GM19463 (cell line): ENCODE results near the gene IL17D.
"Not testable (repeated sequence)": the region's sequence is repeated elsewhere in the genome, so short reads cannot be mapped to it uniquely, and the experiment has no call there.

ENCODE experiments used
- ATAC-seq: cut with Tn5 transposase; IDR thresholded peaks from one replicate; pipeline ENCODE4 v1.9.1; 2021; ENCODE audit warnings: mild to moderate bottlenecking, moderate library complexity; ENCODE audit not compliant: unreplicated experiment

IL17D gene

DNA sequence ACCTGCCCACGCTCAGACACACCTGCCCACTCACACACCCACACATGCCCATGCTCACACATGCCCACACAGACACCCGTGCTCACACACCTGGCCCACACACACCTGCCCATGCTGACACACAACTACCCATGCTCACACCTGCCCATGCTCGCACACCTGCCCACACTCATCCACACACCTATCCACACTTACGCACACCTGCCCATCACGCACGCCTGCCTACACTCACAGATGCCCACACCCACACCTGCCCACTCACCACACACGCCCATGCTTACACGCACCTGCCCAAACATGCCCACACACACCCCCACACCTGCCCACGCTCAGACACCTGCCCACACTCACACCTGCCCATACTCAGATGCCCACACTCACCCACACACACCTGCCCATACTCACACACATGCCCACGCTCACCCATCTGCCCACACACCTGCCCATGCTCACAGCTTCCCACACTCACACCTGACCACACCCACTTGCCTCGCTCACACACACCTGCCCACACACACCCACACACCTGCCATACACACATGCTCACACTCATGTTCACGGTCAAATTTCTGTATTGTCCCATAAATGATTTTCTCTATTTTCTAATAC lies 15.6 kb downstream of the IL17D start:
- no peak for ATAC-seq

DNA sequence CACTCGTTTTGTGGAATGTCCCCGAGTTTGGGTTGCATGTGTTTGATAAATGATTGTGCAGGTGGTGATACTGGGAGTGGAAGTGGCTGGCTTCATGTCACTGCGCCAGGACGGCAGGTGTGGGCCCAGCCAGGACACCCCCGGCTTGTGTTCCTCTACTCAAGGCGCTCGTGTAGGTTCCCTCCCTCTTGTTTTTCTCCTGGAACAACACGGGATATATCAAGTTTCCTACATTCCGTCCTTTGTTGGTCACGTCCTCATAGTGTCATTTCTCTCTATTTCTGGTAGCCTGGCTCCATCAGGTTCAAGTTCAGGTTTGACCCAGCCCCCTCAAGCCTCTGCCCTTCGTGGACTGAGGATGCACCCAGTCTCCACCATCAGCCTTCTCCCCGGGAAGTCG lies 16.3 kb downstream of the IL17D start:
- no peak for ATAC-seq

DNA sequence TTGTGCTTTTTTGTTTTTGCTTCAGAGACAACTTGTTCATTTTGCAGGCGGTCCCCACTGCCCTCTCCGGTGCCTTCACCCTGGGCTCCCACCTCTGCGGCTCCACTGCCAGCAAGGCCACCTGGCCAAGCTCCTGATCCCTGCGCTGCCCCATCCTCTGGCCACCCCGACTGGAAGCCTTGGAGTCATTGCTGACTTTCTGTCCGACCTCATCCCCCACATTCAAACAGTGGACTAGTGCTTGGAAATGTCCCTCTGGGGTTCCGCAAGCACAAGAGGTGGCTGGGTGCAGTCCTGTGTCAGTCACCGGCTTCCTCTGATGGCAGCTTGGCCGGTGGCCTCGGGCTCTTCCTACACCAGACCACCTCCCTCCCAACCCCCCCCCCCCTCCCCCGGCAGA lies 17.0 kb downstream of the IL17D start:
- no peak for ATAC-seq

DNA sequence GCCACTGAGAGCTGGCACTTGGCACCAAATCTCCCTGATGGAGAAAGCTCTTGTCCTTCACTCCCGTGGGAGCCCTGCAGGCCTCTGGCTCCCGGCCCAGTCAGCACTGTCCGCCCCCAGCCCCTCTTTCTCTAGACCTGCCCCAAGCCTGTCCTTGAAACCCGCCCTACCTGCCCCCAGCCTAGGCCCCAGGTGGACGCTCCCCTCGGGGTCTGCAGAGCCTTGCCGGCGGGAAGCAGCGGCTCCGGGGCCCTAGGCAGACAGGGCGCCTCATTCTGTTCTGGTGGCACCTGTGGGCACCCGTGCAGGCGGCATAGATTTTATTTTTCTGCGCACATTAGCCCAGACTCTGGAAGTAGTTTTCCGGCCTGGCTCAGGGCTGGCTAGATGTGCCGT lies 17.6 kb downstream of the IL17D start:
- ATAC-seq: no peak

DNA sequence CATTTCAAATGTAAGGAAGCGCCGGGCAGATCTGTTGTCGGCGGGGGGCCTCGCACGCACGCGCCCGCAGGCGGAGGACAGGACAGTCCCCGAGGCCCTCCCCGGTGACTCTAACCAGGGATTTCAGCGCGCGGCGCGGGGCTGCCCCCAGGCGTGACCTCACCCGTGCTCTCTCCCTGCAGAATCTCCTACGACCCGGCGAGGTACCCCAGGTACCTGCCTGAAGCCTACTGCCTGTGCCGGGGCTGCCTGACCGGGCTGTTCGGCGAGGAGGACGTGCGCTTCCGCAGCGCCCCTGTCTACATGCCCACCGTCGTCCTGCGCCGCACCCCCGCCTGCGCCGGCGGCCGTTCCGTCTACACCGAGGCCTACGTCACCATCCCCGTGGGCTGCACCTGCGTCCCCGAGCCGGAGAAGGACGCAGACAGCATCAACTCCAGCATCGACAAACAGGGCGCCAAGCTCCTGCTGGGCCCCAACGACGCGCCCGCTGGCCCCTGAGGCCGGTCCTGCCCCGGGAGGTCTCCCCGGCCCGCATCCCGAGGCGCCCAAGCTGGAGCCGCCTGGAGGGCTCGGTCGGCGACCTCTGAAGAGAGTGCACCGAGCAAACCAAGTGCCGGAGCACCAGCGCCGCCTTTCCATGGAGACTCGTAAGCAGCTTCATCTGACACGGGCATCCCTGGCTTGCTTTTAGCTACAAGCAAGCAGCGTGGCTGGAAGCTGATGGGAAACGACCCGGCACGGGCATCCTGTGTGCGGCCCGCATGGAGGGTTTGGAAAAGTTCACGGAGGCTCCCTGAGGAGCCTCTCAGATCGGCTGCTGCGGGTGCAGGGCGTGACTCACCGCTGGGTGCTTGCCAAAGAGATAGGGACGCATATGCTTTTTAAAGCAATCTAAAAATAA lies 18.2 kb downstream of the IL17D start:
- no peak for ATAC-seq

DNA sequence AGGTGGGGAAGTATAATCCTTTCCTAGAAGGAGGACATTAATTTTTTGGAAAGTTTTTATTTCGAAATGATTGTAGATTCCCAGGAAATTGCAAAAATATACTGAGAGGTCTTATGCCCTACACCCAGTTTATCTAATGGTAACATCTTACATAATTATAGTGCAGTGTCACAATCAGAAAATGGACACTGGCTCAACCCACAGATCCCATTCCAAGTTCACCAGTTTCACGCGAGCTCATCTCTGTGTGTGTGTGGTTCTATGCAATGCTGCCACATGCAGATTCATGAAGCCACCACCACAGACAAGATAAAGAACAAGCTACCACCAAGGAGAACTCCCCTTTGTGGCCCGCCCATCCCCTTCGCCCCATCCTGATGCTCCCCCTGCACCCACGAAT lies 24.4 kb downstream of the IL17D start:
- no peak for ATAC-seq

DNA sequence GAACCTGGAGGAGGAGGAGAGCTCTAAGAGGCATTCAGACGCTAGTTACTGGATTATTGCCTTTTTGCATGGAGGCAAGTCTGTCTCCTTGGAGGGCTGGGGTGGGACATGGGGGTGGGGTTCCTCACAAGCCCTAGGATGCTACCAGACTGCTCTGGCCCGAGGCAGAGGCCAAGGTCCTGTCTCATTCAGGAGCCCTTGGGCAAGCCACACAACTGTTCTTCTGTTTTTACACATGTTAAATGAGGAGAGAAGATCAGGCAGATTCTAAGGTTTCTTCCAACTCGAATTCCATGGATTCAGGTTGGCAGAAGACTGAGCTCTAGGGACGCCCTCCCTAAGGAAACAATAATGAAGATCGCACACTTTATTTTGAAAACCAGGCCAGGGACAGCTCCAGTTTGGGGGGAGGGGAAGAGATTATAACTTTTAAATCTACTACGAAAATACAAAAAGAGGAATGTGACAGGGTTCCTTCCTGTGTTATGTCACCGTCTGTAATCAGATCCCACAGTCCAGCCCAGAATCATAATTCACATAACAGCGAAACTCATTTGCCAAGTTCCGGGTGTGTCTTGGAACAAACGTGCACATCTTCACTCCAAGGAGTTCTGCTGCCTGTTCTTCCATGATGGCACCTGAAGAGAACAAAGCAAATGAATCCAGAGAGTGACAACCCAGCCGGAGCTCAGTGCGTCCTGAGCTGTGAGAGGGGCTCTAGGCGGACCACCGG lies 25.2 kb downstream of the IL17D start:
- no peak for ATAC-seq

DNA sequence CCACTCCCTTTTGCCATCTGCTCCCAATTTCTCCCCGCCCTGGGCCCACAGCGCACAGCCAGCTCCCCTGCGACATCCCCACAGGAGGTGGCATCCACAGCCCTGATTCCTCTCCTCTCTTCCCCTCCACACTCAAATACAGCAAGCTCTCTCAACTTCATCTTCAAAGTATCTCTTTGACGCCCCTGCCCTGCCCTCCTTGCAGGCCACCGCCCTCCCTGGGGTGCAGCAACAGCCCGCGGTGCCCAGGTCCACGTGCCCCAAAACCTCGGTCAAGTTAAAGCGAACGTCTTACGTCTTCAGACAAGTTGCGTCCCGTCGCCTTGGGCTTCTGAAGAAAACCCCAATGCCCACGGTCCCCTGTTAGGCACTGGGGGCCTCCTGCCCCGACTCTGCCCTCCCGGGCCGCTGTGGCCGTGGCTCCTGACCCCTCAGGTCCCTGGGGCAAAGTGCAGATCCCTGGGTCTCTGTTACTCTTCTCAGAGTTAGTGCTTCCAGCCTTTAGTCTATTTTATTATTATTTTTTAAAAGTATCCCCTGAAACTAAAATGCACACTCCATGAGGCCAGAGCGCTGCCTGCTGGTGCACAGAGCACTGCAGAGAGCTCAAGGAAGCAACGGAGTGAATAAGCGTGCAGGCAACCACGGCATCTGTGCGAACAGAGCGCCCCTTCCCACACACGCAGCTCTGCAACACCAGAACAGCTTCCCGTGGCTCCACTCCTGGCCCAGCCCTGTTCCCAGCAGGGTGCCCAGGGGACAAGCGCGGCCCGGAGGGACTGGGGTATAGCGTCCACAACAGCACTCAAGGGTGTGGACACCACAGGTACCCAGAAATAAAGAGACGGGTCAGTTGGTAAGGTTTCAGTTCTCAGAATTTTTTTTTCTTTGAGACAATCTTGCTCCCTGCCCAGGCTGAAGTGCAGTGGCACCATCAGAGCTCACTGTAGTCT lies 26.4 kb downstream of the IL17D start:
- no peak for ATAC-seq

DNA sequence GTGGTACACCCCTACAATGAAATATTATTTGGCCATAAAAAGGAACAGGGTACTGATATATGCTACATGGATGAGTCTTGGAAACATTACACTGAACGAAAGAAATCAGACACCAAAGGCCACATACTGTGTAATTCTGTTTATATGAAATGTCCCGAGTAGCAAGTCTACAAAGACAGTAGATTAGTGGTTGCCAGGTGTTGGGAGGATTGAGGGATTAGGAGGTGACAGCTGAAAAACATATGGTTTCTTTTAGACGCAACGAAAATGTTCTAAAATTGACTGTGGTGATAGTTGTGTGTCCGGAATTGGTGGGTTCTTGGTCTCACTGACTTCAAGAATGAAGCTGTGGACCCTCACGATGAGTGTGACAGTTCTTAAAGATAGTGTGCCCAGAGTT lies 35.1 kb downstream of the IL17D start:
- no peak for ATAC-seq

DNA sequence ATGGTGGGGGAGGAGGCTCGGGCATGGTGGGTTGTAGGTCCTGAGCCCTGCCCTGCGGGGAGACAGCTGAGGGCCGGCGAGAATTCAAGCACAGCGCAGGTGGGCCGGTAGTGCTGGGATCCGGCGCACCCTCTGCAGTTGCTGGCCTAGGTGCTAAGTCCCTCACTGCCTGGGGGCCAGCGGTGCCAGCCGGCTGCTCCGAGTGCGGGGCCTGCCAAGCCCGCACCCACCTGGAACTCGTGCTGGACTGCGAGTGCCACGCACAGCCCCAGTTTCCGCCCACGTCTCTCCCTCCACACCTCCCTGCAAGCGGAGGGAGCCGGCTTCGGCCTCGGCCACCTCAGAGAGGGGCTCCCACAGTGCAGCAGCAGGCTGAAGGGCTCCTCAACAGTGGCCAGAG lies 36.5 kb downstream of the IL17D start:
- ATAC-seq: no peak

DNA sequence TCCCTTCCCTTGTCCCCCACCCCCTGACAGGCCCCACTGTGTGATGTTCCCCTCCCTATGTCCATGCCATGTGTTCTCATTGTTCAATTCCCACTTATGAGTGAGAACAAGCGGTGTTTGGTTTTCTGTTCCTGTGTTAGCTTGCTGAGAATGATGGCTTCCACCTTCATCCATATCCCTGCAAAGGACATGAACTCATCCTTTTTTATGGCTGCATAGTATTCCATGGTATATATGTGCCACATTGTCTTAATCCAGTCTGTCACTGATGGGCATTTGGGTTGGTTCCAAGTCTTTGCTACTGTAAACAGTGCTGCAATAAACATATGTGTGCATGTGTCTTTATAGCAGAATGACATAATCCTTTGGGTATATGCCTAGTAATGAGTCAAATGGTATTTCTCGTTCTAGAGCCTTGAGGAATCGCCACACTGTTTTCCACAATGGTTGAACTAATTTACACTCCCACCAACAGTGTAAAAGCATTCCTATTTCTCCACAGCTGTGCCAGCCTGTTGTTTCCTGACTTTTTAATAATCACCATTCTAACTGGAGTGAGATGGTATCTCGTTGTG lies 40.4 kb downstream of the IL17D start:
- ATAC-seq: not testable (repeated sequence)

DNA sequence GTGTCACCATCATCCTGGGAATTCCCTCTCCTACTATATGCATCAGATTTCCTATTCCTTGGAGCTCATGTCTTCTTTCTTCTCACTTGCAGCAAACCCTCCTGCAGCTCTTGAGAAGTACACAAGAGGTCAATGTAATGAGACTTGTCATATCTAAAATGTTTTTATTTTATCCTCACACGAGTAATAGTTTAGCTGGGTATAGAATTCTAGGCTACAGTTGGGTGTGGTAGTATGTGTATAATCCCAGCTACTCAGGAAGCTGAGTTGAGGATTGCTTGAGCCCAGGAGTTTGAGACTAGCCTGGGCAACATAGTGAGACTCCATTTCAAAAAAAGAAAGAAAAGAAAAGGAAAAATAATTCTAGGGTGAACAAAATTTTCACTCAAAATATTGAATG lies 45.9 kb downstream of the IL17D start:
- ATAC-seq: no peak

DNA sequence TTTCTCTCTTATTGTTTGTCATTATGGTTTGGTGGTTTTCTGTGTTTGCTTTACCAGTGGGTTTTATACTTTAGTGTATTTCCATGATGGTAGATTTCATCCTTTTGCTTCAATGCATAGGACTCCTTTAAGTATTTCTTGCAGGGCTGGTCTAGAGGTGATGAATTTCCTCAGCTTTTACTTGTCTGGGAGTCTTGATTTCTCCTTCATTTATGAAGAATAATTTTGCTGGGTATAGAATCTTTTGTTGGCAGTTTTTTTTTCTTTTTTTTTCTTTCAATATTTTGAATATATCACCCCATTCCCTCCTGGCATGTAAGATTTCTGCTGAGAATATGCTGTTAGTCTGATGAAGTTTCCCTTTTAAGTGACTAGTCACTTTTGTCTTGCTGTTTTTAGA lies 50.5 kb downstream of the IL17D start:
- ATAC-seq: no peak

DNA sequence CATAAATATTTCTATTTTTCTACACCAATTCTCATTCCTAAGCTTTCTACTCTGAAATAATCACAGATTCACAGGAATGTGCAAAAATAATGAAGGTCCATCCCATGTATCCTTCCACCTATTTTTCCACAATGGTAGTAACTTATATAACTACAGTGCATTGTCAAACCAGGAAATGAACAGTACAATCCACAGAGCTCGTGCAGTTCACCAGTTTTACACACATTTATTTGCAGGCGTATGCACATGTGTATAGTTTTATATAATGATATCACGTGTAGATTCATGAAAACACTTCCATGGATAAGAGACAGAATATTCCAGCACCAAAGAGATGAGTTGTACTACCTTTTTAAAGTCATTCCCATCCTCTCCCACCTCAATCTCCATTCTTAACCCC lies 57.4 kb downstream of the IL17D start:
- no peak for ATAC-seq

DNA sequence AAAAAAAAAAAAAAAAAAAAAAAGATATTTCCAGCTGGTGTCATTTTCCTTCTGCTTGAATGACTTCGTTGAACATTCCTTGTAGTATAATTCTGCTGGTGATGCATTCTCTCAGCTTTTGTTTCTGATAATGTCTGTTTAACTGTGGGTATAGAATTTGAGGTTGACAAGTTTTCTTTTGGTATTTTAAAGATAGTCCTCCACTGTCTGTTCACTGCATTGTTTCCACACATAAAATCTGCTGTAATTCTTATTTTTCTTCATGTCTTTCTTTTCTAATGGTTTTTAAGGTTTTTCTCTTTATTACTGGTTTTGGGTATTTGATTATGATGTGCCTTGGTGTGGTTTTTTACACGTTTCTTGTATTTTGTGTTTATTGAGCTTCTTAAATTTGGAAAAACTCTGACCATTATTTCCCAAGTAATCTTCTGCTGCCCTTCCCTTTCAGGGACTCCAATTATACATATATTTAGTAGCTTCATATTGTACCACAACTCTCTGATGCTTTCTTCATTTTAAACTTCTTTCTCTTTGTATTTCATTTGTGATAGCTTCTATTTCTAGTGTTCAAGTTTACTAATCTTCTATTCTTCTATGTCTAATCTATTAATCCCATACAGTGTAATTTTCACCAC lies 63.9 kb downstream of the IL17D start:
- no peak for ATAC-seq

DNA sequence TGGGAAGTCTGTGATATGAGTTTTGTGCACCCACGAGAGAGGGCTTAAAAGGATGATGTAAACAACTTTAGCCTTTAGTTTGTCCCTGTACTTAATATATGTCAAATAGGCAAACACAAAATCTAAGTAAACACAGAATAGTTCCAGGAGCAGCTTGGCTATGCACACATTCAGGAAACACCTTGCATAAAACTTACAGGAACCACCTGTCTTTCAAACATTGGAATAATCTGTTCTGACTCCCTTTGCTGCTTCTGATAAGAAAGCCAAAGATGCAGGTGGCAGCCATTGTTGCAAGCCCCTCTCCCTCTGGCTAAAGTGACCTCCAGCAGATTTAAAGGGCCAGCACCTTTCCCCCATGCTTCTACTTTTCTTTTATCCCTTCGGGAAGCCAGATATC lies 65.6 kb downstream of the IL17D start:
- ATAC-seq: no peak

DNA sequence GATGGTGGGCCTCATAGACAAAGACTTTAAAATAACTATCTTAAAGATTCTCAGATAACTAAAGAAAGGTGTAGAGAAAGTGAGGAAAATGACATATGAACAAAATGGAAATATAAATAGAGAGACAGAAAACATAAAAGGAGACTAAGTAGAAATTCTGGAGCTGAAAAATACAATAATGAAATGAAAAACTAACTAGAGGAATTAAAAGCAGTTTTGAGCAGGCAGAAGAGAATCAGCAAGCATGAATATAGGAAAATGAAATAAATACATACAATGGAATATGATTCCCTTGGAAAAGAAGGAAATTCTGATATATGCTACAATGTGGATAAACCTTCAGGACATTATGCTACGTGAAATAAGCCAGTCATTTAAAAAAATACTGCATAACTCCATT lies 66.3 kb downstream of the IL17D start:
- ATAC-seq: no peak
